GM23338 (cell line): ENCODE data around the gene CEP192.

ENCODE experiments used
- CTCF ChIP-seq, 2 experiments: fragments of 200-600 bp in 1 of 2; sonication (generic) in 1 of 2; conservative IDR thresholded peaks; 2 replicates each; pipeline versions ENCODE4 v1.5.1 to v1.6.1; 2016 to 2017; ENCODE audit warnings: antibody characterized with exemption in 2 of 2, low read depth in 2 of 2, mild to moderate bottlenecking in 2 of 2, moderate library complexity in 1 of 2
- EZH2 ChIP-seq: fragments of 200-600 bp; sonication (generic); IDR thresholded peaks from one replicate; pipeline ENCODE4 v1.8.0; 2017; ENCODE audit warnings: antibody characterized with exemption, mild to moderate bottlenecking, low read depth; ENCODE audit not compliant: unreplicated experiment
- POLR2AphosphoS5 ChIP-seq: IDR thresholded peaks from 2 replicates; pipeline ENCODE4 v1.6.1; 2016; ENCODE audit warnings: antibody characterized with exemption, low read depth

GRCh38 chr18:12990123-12990475, 1.1 kb upstream of the CEP192 start:
- TF ChIP-seq CTCF (conservative IDR thresholded peaks at IDR 0.05; ENCODE audit: low read depth in 2 of 2) = no peak
- no peak for TF ChIP-seq POLR2AphosphoS5
- no peak for TF ChIP-seq EZH2
